ENCODE measurements around the gene TNFRSF25.

TNFRSF25 gene, protein sequence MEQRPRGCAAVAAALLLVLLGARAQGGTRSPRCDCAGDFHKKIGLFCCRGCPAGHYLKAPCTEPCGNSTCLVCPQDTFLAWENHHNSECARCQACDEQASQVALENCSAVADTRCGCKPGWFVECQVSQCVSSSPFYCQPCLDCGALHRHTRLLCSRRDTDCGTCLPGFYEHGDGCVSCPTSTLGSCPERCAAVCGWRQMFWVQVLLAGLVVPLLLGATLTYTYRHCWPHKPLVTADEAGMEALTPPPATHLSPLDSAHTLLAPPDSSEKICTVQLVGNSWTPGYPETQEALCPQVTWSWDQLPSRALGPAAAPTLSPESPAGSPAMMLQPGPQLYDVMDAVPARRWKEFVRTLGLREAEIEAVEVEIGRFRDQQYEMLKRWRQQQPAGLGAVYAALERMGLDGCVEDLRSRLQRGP

GRCh38 chr1:6466023-6466422 lies at the start of gene TNFRSF25:
Gene TNFRSF25 (minus strand): TSS chr1:6466173. CDS start chr1:6466107, 66 bp downstream.
- no peak for TF ChIP-seq EZH2 (IDR thresholded peaks at IDR 0.05; ENCODE audit: borderline replicate concordance, low read depth, low read length, severe bottlenecking)
- TF ChIP-seq CTCF (IDR thresholded peaks at IDR 0.05; ENCODE audit: borderline replicate concordance, extremely low read depth, low read length, poor library complexity, severe bottlenecking) = no peak
- peaks cover 13% of the 10 kb centered on the region for H3K27me3 ChIP-seq (ENCODE audit: insufficient read depth, low read length, poor library complexity)
- DNase-seq (no peak), ATAC-seq (ENCODE audit: insufficient read depth, low read depth) (peak; percentile 68)
- H3K9me3 ChIP-seq (ENCODE audit: insufficient read depth, low read length, severe bottlenecking) = no peaks in the 10 kb centered on the region
- H2AFZ ChIP-seq (ENCODE audit: low read depth, low read length) = no peak within 1 kb of the TSS
- H3K4me1 ChIP-seq (ENCODE audit: insufficient read depth, low read length) = peaks cover 3% of the 10 kb centered on the region
- no peak within 1 kb of the TSS for H3K27ac ChIP-seq (ENCODE audit: low read length)
- H3K9ac ChIP-seq (ENCODE audit: low read depth, low read length) = no peak within 1 kb of the TSS
- H3K79me2 ChIP-seq (ENCODE audit: insufficient read depth, low read length) = no peaks in the 10 kb centered on the region
- peaks cover 4% of the 10 kb centered on the region; the same call in 1 of the 2 replicates for H4K20me1 ChIP-seq (ENCODE audit: insufficient read depth, low read length)
- H3K4me2 ChIP-seq (ENCODE audit: insufficient read depth, low read length) = no peak within 1 kb of the TSS
- H3K4me3 ChIP-seq (ENCODE audit: low read depth in 1 of 2, low read length in 2 of 2) = no peak within 1 kb of the TSS
- no peaks in the 10 kb centered on the region for H3K36me3 ChIP-seq (ENCODE audit: insufficient read depth, low read length)

GRCh38 chr1:6515771-6516170 lies 49.8 kb upstream of the TNFRSF25 start:
- Histone ChIP-seq H3K79me2 (ENCODE audit: insufficient read depth, low read length) (no peaks in the 10 kb centered on the region), H4K20me1 (ENCODE audit: insufficient read depth, low read length) (no peaks in the 10 kb centered on the region), H3K36me3 (ENCODE audit: insufficient read depth, low read length) (no peaks in the 10 kb centered on the region), H2AFZ (ENCODE audit: low read depth, low read length) (no peak overlapping the region), H3K9me3 (ENCODE audit: insufficient read depth, low read length, severe bottlenecking) (no peaks in the 10 kb centered on the region), H3K27ac (ENCODE audit: low read length) (no peak overlapping the region), H3K4me2 (ENCODE audit: insufficient read depth, low read length) (no peak overlapping the region), H3K4me1 (ENCODE audit: insufficient read depth, low read length) (no peaks in the 10 kb centered on the region), H3K27me3 (ENCODE audit: insufficient read depth, low read length, poor library complexity) (no peaks in the 10 kb centered on the region), H3K4me3 (ENCODE audit: low read depth in 1 of 2, low read length in 2 of 2) (no peak overlapping the region), H3K9ac (ENCODE audit: low read depth, low read length) (no peak overlapping the region)
- TF ChIP-seq CTCF (IDR thresholded peaks at IDR 0.05; ENCODE audit: borderline replicate concordance, extremely low read depth, low read length, poor library complexity, severe bottlenecking) (no peak), EZH2 (IDR thresholded peaks at IDR 0.05; ENCODE audit: borderline replicate concordance, low read depth, low read length, severe bottlenecking) (no peak)
- ATAC-seq (ENCODE audit: insufficient read depth, low read depth) (no peak), DNase-seq (no peak)

GRCh38 chr1:6513320-6513801 lies 47.4 kb upstream of the TNFRSF25 start:
- H3K27ac ChIP-seq (ENCODE audit: low read length) = no peak overlapping the region
- H2AFZ ChIP-seq (ENCODE audit: low read depth, low read length) = no peak overlapping the region
- ATAC-seq (ENCODE audit: insufficient read depth, low read depth) (no peak), DNase-seq (no peak)
- no peak overlapping the region for H3K9ac ChIP-seq (ENCODE audit: low read depth, low read length)
- H3K4me1 ChIP-seq (ENCODE audit: insufficient read depth, low read length) = no peaks in the 10 kb centered on the region
- no peak overlapping the region for H3K4me3 ChIP-seq (ENCODE audit: low read depth in 1 of 2, low read length in 2 of 2)
- no peaks in the 10 kb centered on the region for H3K79me2 ChIP-seq (ENCODE audit: insufficient read depth, low read length)
- H3K4me2 ChIP-seq (ENCODE audit: insufficient read depth, low read length) = no peak overlapping the region
- no peaks in the 10 kb centered on the region for H3K27me3 ChIP-seq (ENCODE audit: insufficient read depth, low read length, poor library complexity)
- 0 out of 2 replicates have a peak, but pooled peaks cover 6% of the 10 kb centered on the region for H4K20me1 ChIP-seq (ENCODE audit: insufficient read depth, low read length)
- no peaks in the 10 kb centered on the region for H3K9me3 ChIP-seq (ENCODE audit: insufficient read depth, low read length, severe bottlenecking)
- TF ChIP-seq EZH2 (IDR thresholded peaks at IDR 0.05; ENCODE audit: borderline replicate concordance, low read depth, low read length, severe bottlenecking) = no peak
- no peak for TF ChIP-seq CTCF (IDR thresholded peaks at IDR 0.05; ENCODE audit: borderline replicate concordance, extremely low read depth, low read length, poor library complexity, severe bottlenecking)
- H3K36me3 ChIP-seq (ENCODE audit: insufficient read depth, low read length) = no peaks in the 10 kb centered on the region

Data from DND-41 (cell line).